HG03045 (cell line): ENCODE measurements around the gene ZNF43.
A peak's percentile ranks its signal among the peaks of the same experiment; 100 is the strongest.
"Not testable (repeated sequence)": the region's sequence is repeated elsewhere in the genome, so short reads cannot be mapped to it uniquely, and the experiment has no call there.

ENCODE experiments used
- ATAC-seq: cut with Tn5 transposase; IDR thresholded peaks from one replicate; pipeline ENCODE4 v1.9.1; 2021; ENCODE audit warnings: mild to moderate bottlenecking, moderate library complexity; ENCODE audit not compliant: unreplicated experiment

ZNF43 gene

GRCh38 chr19:21812448-21812847 lies 23.5 kb downstream of the ZNF43 start:
- no peak for ATAC-seq

DNA sequence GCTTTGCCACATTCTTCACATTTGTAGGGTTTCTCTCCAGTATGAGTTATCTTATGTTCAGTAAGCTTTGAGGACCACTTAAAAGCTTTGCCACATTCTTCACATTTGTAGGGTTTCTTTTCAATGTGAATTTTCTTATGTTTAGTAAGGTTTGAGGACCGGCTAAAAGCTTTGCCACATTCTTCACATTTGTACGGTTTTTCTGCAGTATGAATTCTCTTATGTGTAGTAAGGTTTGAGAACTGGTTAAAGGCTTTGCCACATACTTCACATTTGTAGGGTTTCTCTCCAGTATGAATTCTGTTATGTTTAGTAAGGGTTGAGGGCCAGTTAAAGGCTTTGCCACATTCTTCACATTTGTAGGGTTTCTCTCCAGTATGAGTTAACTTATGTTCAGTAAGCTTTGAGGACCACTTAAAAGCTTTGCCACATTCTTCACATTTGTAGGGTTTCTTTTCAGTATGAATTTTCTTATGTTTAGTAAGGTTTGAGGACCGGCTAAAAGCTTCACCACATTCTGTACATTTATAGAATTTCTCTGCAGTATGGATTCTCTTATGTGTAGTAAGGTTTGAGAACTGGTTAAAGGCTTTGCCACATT lies 27.5 kb downstream of the ZNF43 start:
- ATAC-seq: not testable (repeated sequence)

- no peak for ATAC-seq
Observed at GRCh38 chr19:21789466-21790085, 46.4 kb downstream of the ZNF43 start.

GRCh38 chr19:21786936-21787335 lies 49.0 kb downstream of the ZNF43 start:
- ATAC-seq: no peak

GRCh38 chr19:21775792-21776191 lies 60.2 kb downstream of the ZNF43 start:
- ATAC-seq: not testable (repeated sequence)

GRCh38 chr19:21767065-21767800 lies 68.7 kb downstream of the ZNF43 start, which contains the start of gene ZNF100:
Gene ZNF100, minus strand, starts transcription at chr19:21767579. Its CDS starts 150 bp downstream, at chr19:21767429.
- peak; percentile 97 for ATAC-seq

- ATAC-seq: not testable (repeated sequence)
Observed at GRCh38 chr19:21766705-21767064, 69.3 kb downstream of the ZNF43 start.

- no peak for ATAC-seq
Observed at GRCh38 chr19:21765151-21765550, 70.8 kb downstream of the ZNF43 start.

- not testable (repeated sequence) for ATAC-seq
Observed at GRCh38 chr19:21761547-21761946, 74.4 kb downstream of the ZNF43 start.

- no peak for ATAC-seq
Observed at GRCh38 chr19:21758296-21758695, 77.7 kb downstream of the ZNF43 start.

- not testable (repeated sequence) for ATAC-seq
Observed at GRCh38 chr19:21755555-21755954, 80.4 kb downstream of the ZNF43 start.
